ENCODE data around the gene MRPL50. TPM values are rescaled to one million over a fixed set of nuclear protein-coding genes. Genes with fewer than 3 reads are reported as not detected.

MRPL50 gene
- total RNA-seq, 1 experiment from 2014 or later = 20.0 TPM

- Histone ChIP-seq H2AFZ (ENCODE audit: low read length) (no peak overlapping the region), H3K56ac (ENCODE audit: insufficient read length, low read depth, low read length) (no peak overlapping the region), H3K23ac (ENCODE audit: insufficient read length, low read depth, low read length) (no peak overlapping the region), H4K5ac (ENCODE audit: insufficient read length, low read depth, low read length) (no peak overlapping the region), H3K27me3 (ENCODE audit: insufficient read depth, low read length) (no peaks in the 10 kb centered on the region), H3K9me3 (ENCODE audit: control insufficient read depth, low read depth, low read length) (no peaks in the 10 kb centered on the region), H3K79me1 (ENCODE audit: insufficient read depth, low read depth, low read length, poor library complexity, severe bottlenecking) (no peaks in the 10 kb centered on the region), H4K91ac (ENCODE audit: insufficient read length, low read depth, low read length) (no peak overlapping the region), H3K4ac (ENCODE audit: low read depth, low read length) (no peak overlapping the region), H3K27ac (ENCODE audit: insufficient read length, low read depth, low read length) (no peak overlapping the region), H3K79me2 (ENCODE audit: insufficient read depth, low read length) (no peaks in the 10 kb centered on the region), H3K18ac (ENCODE audit: insufficient read length, low read depth, low read length) (no peak overlapping the region), H3K4me1 (ENCODE audit: insufficient read depth, low read length) (0 out of 2 replicates have a peak, but pooled peaks cover 3% of the 10 kb centered on the region), H2BK20ac (ENCODE audit: low read depth, low read length, poor library complexity, severe bottlenecking) (no peak overlapping the region), H2AK5ac (ENCODE audit: insufficient read length, low read length) (no peak overlapping the region), H2BK5ac (ENCODE audit: insufficient read length, low read length) (no peak overlapping the region), H4K20me1 (ENCODE audit: control insufficient read depth, insufficient read depth, insufficient read length) (no peaks in the 10 kb centered on the region), H3K23me2 (ENCODE audit: insufficient read length, low read depth, low read length, poor library complexity, severe bottlenecking) (no peaks in the 10 kb centered on the region), H3T11ph (ENCODE audit: low read length) (no peak overlapping the region), H2BK12ac (ENCODE audit: insufficient read length, low read depth, low read length) (no peak overlapping the region), H2BK120ac (ENCODE audit: low read depth, low read length, poor library complexity, severe bottlenecking) (no peak overlapping the region), H3K4me2 (ENCODE audit: insufficient read depth, insufficient read length, low read length) (no peak overlapping the region), H3K9ac (ENCODE audit: extremely low read depth, insufficient read length, low read length) (no peak overlapping the region), H2BK15ac (ENCODE audit: low read depth, low read length) (no peak overlapping the region), H4K8ac (replicated peaks; ENCODE audit: insufficient read length, low read depth, low read length) (no peak overlapping the region), H3K14ac (ENCODE audit: insufficient read depth, low read length) (no peak overlapping the region)
- Mint-ChIP-seq H3K36me3 (ENCODE audit: insufficient read depth in 1 of 3, low read depth in 3 of 3) (peaks cover 18 to 41% (median 18%) of the 10 kb centered on the region in 3 experiments), H3K4me3 (no peak overlapping the region), H3K27ac (no peak overlapping the region), H3K27me3 (ENCODE audit: low read depth) (no peaks in the 10 kb centered on the region; the same call in 1 of the 2 replicates), H3K4me1 (peaks cover 26 to 27% of the 10 kb centered on the region in 2 experiments), H3K9me3 (peaks cover 30 to 31% of the 10 kb centered on the region in 2 experiments)
- no CpG with 5 or more reads among the region's 3 CpGs for WGBS (ENCODE audit: extremely low coverage, insufficient read length, low lambda C conversion rate)
- TF ChIP-seq CTCF (conservative IDR thresholded peaks at IDR 0.05) = no peak
- DNase-seq = no peak
These were observed 17.3 kb downstream of the MRPL50 start for GRCh38 chr9:101381118-101381517.

Data from H9 (cell line).